ENCODE measurements around the gene BRF1.

DNA sequence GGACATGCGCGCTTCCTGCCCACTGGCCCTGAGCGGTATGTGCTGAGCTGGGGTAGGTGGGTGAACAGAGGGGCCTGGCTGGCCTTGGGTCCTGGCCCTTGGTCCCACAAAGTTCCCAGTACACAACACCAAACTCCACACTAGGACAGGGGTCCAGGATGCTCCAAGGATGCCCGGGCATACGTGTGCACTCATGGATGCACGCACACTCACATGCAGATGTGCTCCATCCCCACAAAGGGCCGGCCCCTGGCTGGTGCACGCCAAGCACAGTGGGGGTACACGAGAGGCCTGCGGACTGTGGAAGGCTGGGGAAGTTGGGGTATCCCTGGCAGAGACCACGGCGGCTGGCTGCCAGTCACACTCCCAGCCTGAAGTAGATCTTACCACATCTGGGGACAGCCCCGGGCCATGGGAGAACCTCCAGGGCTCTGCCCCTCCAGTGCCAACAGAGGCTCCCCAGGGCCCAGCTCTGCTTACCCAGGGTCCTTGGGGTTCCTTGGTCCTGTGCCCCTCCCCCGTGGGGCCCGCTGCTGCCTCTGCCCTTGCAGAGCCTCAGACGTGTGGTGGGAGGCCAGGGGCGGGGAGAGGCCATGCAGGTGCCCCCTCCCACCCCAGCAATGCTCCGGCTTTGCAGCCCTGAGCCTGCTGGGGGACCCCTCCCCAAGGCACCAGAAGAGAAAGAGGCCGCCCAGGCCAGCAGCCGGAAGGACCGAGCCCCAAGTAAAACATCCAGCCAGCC is 95.7 kb downstream of the BRF1 start:
- no peak for TF ChIP-seq POLR2A (IDR thresholded peaks at IDR 0.05)
- TF ChIP-seq, protein P1, sequence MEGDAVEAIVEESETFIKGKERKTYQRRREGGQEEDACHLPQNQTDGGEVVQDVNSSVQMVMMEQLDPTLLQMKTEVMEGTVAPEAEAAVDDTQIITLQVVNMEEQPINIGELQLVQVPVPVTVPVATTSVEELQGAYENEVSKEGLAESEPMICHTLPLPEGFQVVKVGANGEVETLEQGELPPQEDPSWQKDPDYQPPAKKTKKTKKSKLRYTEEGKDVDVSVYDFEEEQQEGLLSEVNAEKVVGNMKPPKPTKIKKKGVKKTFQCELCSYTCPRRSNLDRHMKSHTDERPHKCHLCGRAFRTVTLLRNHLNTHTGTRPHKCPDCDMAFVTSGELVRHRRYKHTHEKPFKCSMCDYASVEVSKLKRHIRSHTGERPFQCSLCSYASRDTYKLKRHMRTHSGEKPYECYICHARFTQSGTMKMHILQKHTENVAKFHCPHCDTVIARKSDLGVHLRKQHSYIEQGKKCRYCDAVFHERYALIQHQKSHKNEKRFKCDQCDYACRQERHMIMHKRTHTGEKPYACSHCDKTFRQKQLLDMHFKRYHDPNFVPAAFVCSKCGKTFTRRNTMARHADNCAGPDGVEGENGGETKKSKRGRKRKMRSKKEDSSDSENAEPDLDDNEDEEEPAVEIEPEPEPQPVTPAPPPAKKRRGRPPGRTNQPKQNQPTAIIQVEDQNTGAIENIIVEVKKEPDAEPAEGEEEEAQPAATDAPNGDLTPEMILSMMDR (IDR thresholded peaks at IDR 0.05) = no peak
- no peak for TF ChIP-seq POLR2AphosphoS5 (IDR thresholded peaks at IDR 0.05; ENCODE audit: insufficient read depth in 1 of 2, low read depth in 1 of 2)
